ENCODE measurements around the gene ADGRE3.

ADGRE3 gene

GRCh38 chr19:14674764-14675163 is at the start of gene ADGRE3:
TSS of gene ADGRE3 (minus strand) at chr19:14674844. CDS start at chr19:14674770, 74 bp downstream.
- no peak for DNase-seq

- no peak for DNase-seq
Observed at GRCh38 chr19:14722127-14722526, 47.5 kb upstream of the ADGRE3 start.

- DNase-seq: no peak
Observed at GRCh38 chr19:14719162-14719561, 44.5 kb upstream of the ADGRE3 start.

GRCh38 chr19:14718522-14719116 is 44.0 kb upstream of the ADGRE3 start:
- DNase-seq: no peak

GRCh38 chr19:14715841-14716240 is 41.2 kb upstream of the ADGRE3 start:
- DNase-seq: no peak

GRCh38 chr19:14704450-14704849 is 29.8 kb upstream of the ADGRE3 start:
- DNase-seq: no peak

- no peak for DNase-seq
Observed at GRCh38 chr19:14703833-14704232, 29.2 kb upstream of the ADGRE3 start.

GRCh38 chr19:14700711-14701375 is 26.2 kb upstream of the ADGRE3 start:
- DNase-seq: no peak

- no peak for DNase-seq
Observed at GRCh38 chr19:14699641-14700040, 25.0 kb upstream of the ADGRE3 start.

GRCh38 chr19:14695471-14695870 is 20.8 kb upstream of the ADGRE3 start:
- DNase-seq: no peak

- DNase-seq: no peak
Observed at GRCh38 chr19:14694641-14695266, 20.1 kb upstream of the ADGRE3 start.

- DNase-seq: peak; percentile 80
Observed at GRCh38 chr19:14689598-14690503, 15.2 kb upstream of the ADGRE3 start, which contains the start of gene ZNF333. TSS of gene ZNF333 (plus strand) at chr19:14690048. CDS start at chr19:14693492, 3,444 bp downstream.

GRCh38 chr19:14686411-14686810 is 11.8 kb upstream of the ADGRE3 start:
- DNase-seq: no peak

- no peak for DNase-seq
Observed at GRCh38 chr19:14683439-14683838, 8.8 kb upstream of the ADGRE3 start.

GRCh38 chr19:14682084-14682483 is 7.4 kb upstream of the ADGRE3 start:
- DNase-seq: no peak

- no peak for DNase-seq
Observed at GRCh38 chr19:14678199-14678598, 3.6 kb upstream of the ADGRE3 start.

- DNase-seq: no peak
Observed at GRCh38 chr19:14677464-14677863, 2.8 kb upstream of the ADGRE3 start.

GRCh38 chr19:14676762-14677161 is 2.1 kb upstream of the ADGRE3 start:
- no peak for DNase-seq

- DNase-seq: no peak
Observed at GRCh38 chr19:14673088-14673487, 1.6 kb downstream of the ADGRE3 start.

- DNase-seq: no peak
Observed at GRCh38 chr19:14672188-14672872, 2.3 kb downstream of the ADGRE3 start.

GRCh38 chr19:14670408-14670807 is 4.2 kb downstream of the ADGRE3 start:
- no peak for DNase-seq

GRCh38 chr19:14669940-14670339 is 4.7 kb downstream of the ADGRE3 start:
- no peak for DNase-seq

All from NCI-H1048 (cell line).